A549 (cell line): ENCODE data around the gene P2RX6.

Experiments used
- CTCF ChIP-seq: fragments of >200 bp; sonication (Bioruptor Twin); formaldehyde crosslinking; IDR thresholded peaks from 3 replicates; pipeline ENCODE4 v1.5.1; 2016
- ELK1 ChIP-seq: fragments of 150-350 bp; IDR thresholded peaks from 2 replicates; pipeline ENCODE4 v1.6.1; 2014; ENCODE audit warnings: low read depth, mild to moderate bottlenecking, low read length
- MAX ChIP-seq: IDR thresholded peaks from 2 replicates; pipeline ENCODE4 v1.6.1; 2012
- MYC ChIP-seq: IDR thresholded peaks from 2 replicates; pipeline ENCODE4 v1.6.1; 2012; ENCODE audit warnings: mild to moderate bottlenecking, inconsistent platforms, low read length, improper control_type of control experiment, borderline replicate concordance
- PBX3 ChIP-seq: IDR thresholded peaks from 2 replicates; pipeline ENCODE4 v1.6.1; 2012
- POLR2A ChIP-seq: IDR thresholded peaks from 2 replicates; pipeline ENCODE4 v1.6.1; 2012; ENCODE audit warnings: mild to moderate bottlenecking, low read length
- RAD21 ChIP-seq, 2 experiments: fragments of >200 bp in 1 of 2; sonication (Bioruptor Twin) in 1 of 2; formaldehyde crosslinking in 1 of 2; IDR thresholded peaks in 1 of 2; conservative IDR thresholded peaks in 1 of 2; 2 replicates in 1 of 2; 3 replicates in 1 of 2; pipeline ENCODE4 v1.6.1; 2012 to 2018; ENCODE audit warnings: inconsistent platforms in 1 of 2
- USF2 ChIP-seq: fragments of 450-650 bp; IDR thresholded peaks from 2 replicates; pipeline ENCODE4 v1.6.1; 2014; ENCODE audit warnings: antibody characterized with exemption

- no peak for TF ChIP-seq MYC
- no peak for TF ChIP-seq PBX3
- TF ChIP-seq CTCF: no peak
- TF ChIP-seq ELK1: no peak
- no peak for TF ChIP-seq RAD21 (conservative IDR thresholded peaks at IDR 0.05 in 1 of 2, IDR thresholded peaks at IDR 0.05 in 1 of 2)
- TF ChIP-seq POLR2A: no peak
- TF ChIP-seq USF2: no peak
- no peak for TF ChIP-seq MAX
Observed at GRCh38 chr22:20979940-20980453, 35.0 kb upstream of the P2RX6 start.
